Posterior vena cava (tissue), 2 donors: ENCODE results near the gene LASP1. TPM values are rescaled to one million over a fixed set of nuclear protein-coding genes. Genes with fewer than 3 reads are reported as not detected.

Experiments
- DNase-seq: peaks from one replicate; pipeline ENCODE4 v3.0.0-alpha.2; 2020; ENCODE audit warnings: low spot score
- intact Hi-C, 2 donors: fragments of 100-400 bp; cut with DNase I; formaldehyde crosslinking; loops; one replicate each; pipeline versions ENCODE4 v1.14.1 to v1.14.2; 2022 to 2023
- microRNA-seq, 2 donors: library from miRNA; unstranded; fragments of <30 nt; microRNA quantifications; one replicate each; pipeline ENCODE4 v1.2.0, GENCODE V29; 2020 to 2021; ENCODE audit warnings: borderline microRNAs expressed in 2 of 2
- total RNA-seq, 2 donors: library from RNA; stranded (reverse); fragmentation: NEBNext Ultra II Directional; extraction: Animal tissue kit (Norgen Biotek cat#: 25700); gene quantifications; one replicate each; pipeline ENCODE4 v1.2.1, GENCODE V29; 2021
- donor health status: DM: yes; HTN: yes; CAD: no.
- donor health status: DM: yes; HTN: yes; CAD: no.

The LASP1 gene
- total RNA-seq, 2 donors from 2014 or later: 95.2 to 119 TPM

GRCh38 chr17:38959508-38959907, 89.7 kb downstream of the LASP1 start:
- intact Hi-C loops: no loop called here
- no peak for DNase-seq

GRCh38 chr17:38960402-38960801, 90.5 kb downstream of the LASP1 start:
- no peak for DNase-seq
- intact Hi-C loops: no loop called here

- no peak for DNase-seq
- intact Hi-C loops: no loop called here
Measured at GRCh38 chr17:38961413-38961812, 91.6 kb downstream of the LASP1 start.

- DNase-seq: peak; percentile 97
- intact Hi-C loops: no loop called here
Measured at GRCh38 chr17:38967290-38967738, 97.5 kb downstream of the LASP1 start, which contains the start of gene FBXO47. Gene FBXO47, minus strand, starts transcription at chr17:38967403. Its CDS starts 4,378 bp downstream, at chr17:38963025.

GRCh38 chr17:38969281-38969680, 99.4 kb downstream of the LASP1 start:
- peak; percentile 58 for DNase-seq
- intact Hi-C loops: no loop called here

GRCh38 chr17:38970128-38970527, 100.3 kb downstream of the LASP1 start:
- intact Hi-C loops: loop anchor here in 1 of 2 donors (5.0 kb wide), 1 partner anchor 68 kb away; no protein-coding TSS in a partner anchor

GRCh38 chr17:38970804-38971203, 100.9 kb downstream of the LASP1 start:
- peak; percentile 3 for DNase-seq
- intact Hi-C loops: loop anchor here in 1 of 2 donors (5.0 kb wide), 1 partner anchor 69 kb away; no protein-coding TSS in a partner anchor

More at GRCh38 chr17:38970128-38970527, 100.3 kb downstream of the LASP1 start:
- DNase-seq: peak; percentile 16

Small RNAs within 50 kb of the gene (microRNA-seq; reads per million reads assigned to microRNA genes)
- gene MIR4727 (0.65 to 1.3 reads per million in 2 donors), gene MIR6779 (0 to 0.26 reads per million in 2 donors)

Other genes starting within 250 kb of the LASP1 start
- gene EPOP, start 195.1 kb upstream of the LASP1 start, total RNA-seq: 1 to 10 TPM; 1.6 to 2.6 TPM
- gene MLLT6, start 164.8 kb upstream of the LASP1 start, total RNA-seq: 10 to 100 TPM; 79.7 to 82.4 TPM
- 10 to 100 TPM; 24.7 to 27.4 TPM for gene CISD3, start 139.7 kb upstream of the LASP1 start, total RNA-seq
- gene PCGF2, start 121.7 kb upstream of the LASP1 start, total RNA-seq: 10 to 100 TPM; 51.3 to 53.9 TPM
- 100 to 1,000 TPM; 133 to 137 TPM for gene PSMB3, start 117.3 kb upstream of the LASP1 start, total RNA-seq
- 10 to 100 TPM; 38.7 to 45.7 TPM for gene PIP4K2B, start 70.5 kb upstream of the LASP1 start, total RNA-seq
- gene CWC25, start 44.7 kb upstream of the LASP1 start, total RNA-seq: 10 to 100 TPM; 13.6 to 14.9 TPM
- gene RPL23, start 16.3 kb upstream of the LASP1 start, total RNA-seq: 1,000 to 10,000 TPM; 1,179 to 1,230 TPM
- gene FBXO47, start 97.3 kb downstream of the LASP1 start, total RNA-seq: not detected